ENCODE results near the gene MAST4.

Gene MAST4

DNA sequence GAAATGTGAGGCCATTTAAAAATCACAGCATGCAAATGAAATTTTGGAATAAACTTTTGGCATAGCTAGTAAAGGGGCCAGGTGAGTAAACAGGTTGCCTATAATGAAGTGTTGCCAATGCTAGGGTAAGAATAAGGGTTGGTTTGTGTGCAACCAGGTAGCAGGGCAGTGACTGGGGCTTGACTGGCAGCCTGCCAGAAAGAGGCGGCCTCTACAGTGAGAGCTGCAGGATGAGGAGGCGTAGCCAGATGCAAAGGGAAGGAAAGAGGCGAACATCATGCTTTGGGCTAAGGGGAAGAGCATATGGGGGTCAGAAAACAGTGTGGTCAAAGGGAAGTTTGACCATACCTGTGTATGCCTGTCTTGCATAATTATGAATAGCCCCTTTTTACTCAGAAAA is 70.6 kb downstream of the MAST4 start:
- no peak for DNase-seq (ENCODE audit: extremely low read depth, insufficient read length)
- Histone ChIP-seq H3K36me3 (ENCODE audit: control insufficient read depth, insufficient read depth, low read length) (no peaks in the 10 kb centered on the region), H3K27me3 (replicated peaks; ENCODE audit: control insufficient read depth, insufficient read depth, low read length) (no peaks in the 10 kb centered on the region; the same call in 1 of the 2 replicates), H3K4me3 (replicated peaks; ENCODE audit: low read depth, low read length) (no peak overlapping the region)
- TF ChIP-seq CTCF (IDR thresholded peaks at IDR 0.05; ENCODE audit: insufficient read depth, low read length, poor library complexity, severe bottlenecking), result no peak

DNA sequence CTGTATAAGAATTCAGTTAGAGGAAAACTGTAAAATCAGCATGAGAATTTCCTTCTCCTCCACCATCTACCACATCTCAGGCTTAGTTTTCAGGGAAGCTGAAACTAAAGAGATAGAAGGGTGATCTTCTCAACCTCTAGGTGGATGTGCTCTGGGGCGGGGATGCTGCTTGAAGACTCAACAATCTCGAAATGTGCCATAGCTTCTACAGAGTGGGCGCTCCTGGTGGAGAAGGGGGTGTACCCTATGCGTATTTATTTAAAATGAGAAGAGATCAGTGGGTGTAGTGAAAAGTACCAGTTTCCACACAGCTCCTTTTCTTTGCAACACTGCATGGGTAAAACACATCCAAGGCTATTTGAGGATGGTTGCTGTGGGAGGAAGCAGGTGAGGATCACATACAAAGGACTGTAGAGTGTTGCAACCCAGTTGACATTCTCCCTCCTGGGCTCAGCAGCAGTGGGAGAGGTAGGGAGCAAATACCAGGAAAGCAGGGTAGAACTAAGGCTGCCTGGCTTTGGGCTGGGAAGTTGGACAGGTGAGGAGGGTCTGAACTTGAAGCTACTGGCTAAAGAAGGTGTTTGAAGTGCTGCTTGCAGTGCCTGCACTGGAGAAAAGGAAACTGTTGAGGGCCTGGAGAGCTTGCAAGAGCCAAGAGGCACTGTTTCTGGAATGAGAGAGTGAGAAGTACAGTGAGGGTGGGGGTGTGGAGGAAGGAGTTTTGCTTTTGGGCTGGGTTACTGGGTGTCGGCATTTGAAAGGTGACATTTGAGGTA is 73.1 kb downstream of the MAST4 start:
- DNase-seq (ENCODE audit: extremely low read depth, insufficient read length), result no peak
- no peaks in the 10 kb centered on the region for H3K36me3 ChIP-seq (ENCODE audit: control insufficient read depth, insufficient read depth, low read length)
- no peak overlapping the region for H3K4me3 ChIP-seq (replicated peaks; ENCODE audit: low read depth, low read length)
- no peak for TF ChIP-seq CTCF (IDR thresholded peaks at IDR 0.05; ENCODE audit: insufficient read depth, low read length, poor library complexity, severe bottlenecking)
- no peaks in the 10 kb centered on the region; the same call in 1 of the 2 replicates for H3K27me3 ChIP-seq (replicated peaks; ENCODE audit: control insufficient read depth, insufficient read depth, low read length)

GRCh38 chr5:66669862-66670195 is 73.6 kb downstream of the MAST4 start:
- no peak for DNase-seq (ENCODE audit: extremely low read depth, insufficient read length)
- TF ChIP-seq CTCF (IDR thresholded peaks at IDR 0.05; ENCODE audit: insufficient read depth, low read length, poor library complexity, severe bottlenecking), result no peak
- Histone ChIP-seq H3K27me3 (replicated peaks; ENCODE audit: control insufficient read depth, insufficient read depth, low read length) (no peaks in the 10 kb centered on the region; the same call in none of the 2 replicates), H3K4me3 (replicated peaks; ENCODE audit: low read depth, low read length) (no peak overlapping the region), H3K36me3 (ENCODE audit: control insufficient read depth, insufficient read depth, low read length) (no peaks in the 10 kb centered on the region)

DNA sequence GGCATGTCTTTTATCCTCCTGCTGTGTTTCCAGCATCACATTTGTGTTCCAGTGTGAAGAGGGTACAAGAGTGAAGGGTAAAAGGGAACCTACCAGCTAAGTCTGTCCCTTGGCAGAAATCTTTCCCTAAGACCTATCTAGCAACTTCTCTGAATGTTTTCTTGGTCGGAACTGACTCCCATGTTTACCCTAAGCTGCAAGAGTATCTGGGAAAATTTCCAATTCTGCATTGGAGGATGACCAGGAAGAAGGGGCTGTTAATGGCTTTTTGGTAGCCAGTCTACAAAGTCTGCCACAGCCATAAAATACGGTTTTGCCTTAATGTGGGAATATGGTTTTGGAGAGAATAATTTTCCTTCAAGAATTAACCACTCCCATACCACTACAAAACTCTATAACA is 75.1 kb downstream of the MAST4 start:
- TF ChIP-seq CTCF (IDR thresholded peaks at IDR 0.05; ENCODE audit: insufficient read depth, low read length, poor library complexity, severe bottlenecking), result no peak
- Histone ChIP-seq H3K27me3 (replicated peaks; ENCODE audit: control insufficient read depth, insufficient read depth, low read length) (no peaks in the 10 kb centered on the region; the same call in none of the 2 replicates), H3K36me3 (ENCODE audit: control insufficient read depth, insufficient read depth, low read length) (no peaks in the 10 kb centered on the region), H3K4me3 (replicated peaks; ENCODE audit: low read depth, low read length) (no peak overlapping the region)
- no peak for DNase-seq (ENCODE audit: extremely low read depth, insufficient read length)

DNA sequence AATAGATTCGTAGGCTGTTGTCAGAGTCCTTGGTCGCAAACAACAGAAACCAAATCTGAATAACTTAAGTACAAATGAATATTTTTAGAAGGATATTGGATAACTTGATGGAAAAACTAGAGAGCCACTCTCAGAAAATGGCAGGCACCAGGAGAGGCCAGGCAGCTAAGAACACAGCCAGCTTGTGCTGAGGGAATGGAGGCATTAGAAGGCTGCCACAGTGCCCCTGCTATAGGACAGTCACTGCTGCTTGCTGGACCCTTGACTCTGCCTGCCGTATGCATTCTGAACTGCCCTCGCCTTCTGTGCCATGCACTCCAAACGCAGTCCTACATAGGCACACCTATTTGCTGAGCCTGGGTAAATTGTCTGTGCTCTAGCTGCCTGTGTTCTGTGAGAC is 78.6 kb downstream of the MAST4 start:
- DNase-seq (ENCODE audit: extremely low read depth, insufficient read length), result no peak
- Histone ChIP-seq H3K36me3 (ENCODE audit: control insufficient read depth, insufficient read depth, low read length) (no peaks in the 10 kb centered on the region), H3K27me3 (replicated peaks; ENCODE audit: control insufficient read depth, insufficient read depth, low read length) (no peaks in the 10 kb centered on the region; the same call in none of the 2 replicates), H3K4me3 (replicated peaks; ENCODE audit: low read depth, low read length) (no peak overlapping the region)
- TF ChIP-seq CTCF (IDR thresholded peaks at IDR 0.05; ENCODE audit: insufficient read depth, low read length, poor library complexity, severe bottlenecking), result no peak

Data from GM06990 (cell line).